Head of caudate nucleus (tissue), 42 donors: ENCODE data around the gene TMEM106A.
"Not testable (repeated sequence)": the region's sequence is repeated elsewhere in the genome, so short reads cannot be mapped to it uniquely, and the experiment has no call there.

ENCODE experiments used
- DNase-seq, 42 donors: peaks; one replicate each; pipeline versions ENCODE4 v3.0.0 to v3.0.0-alpha.2; 2020 to 2021; ENCODE audit warnings: mixed read lengths in 7 of 42
- intact Hi-C: fragments of 100-400 bp; cut with DNase I; formaldehyde crosslinking; loops from one replicate; pipeline ENCODE4 v1.15.0; 2022

The TMEM106A gene

DNA sequence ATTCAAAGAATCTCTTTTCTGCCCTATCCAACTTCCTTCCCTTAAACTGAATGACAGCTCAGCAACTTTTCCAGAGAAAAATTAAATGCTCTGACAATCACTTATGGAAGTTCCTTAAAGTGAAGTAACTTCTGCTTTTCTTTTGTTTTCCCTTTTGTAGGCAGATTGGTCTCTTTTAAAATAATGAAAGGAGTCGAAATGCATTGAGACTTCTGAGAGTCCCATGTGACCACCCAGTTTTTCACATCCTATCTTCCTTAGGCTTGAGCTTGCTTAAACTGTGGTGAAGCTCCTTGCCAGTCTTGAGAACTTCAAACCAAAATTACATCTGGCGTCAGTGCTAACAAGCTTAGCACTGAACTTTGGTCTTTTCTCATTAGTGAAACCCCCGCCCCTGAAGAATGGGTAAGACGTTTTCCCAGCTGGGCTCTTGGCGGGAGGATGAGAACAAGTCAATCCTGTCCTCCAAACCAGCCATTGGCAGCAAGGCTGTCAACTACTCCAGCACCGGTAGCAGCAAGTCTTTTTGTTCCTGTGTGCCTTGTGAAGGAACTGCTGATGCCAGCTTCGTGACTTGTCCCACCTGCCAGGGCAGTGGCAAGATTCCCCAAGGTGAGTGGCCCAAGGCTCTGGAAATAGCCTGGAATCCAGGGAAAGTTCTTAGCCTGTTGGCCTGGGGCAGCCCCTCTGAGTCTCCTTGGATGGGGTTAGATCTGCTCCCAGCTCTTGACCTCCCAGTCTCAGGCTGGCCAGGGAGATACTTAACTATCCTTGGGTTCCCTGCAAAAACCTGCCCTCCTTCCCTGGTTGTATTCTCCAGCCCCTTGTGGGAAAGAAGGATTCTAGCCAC, 1.2 kb downstream of the TMEM106A start:
- intact Hi-C loops, result no loop called here
- DNase-seq, result peak in 2 of 42 donors; percentile 21 to 39

- intact Hi-C loops, result no loop called here
- no peak for DNase-seq
Observed at GRCh38 chr17:43213545-43213944, 1.9 kb downstream of the TMEM106A start.

- DNase-seq, result peak in 1 of 42 donors; percentile 8
- intact Hi-C loops, result no loop called here
Observed at GRCh38 chr17:43215341-43215740, 3.7 kb downstream of the TMEM106A start.

DNA sequence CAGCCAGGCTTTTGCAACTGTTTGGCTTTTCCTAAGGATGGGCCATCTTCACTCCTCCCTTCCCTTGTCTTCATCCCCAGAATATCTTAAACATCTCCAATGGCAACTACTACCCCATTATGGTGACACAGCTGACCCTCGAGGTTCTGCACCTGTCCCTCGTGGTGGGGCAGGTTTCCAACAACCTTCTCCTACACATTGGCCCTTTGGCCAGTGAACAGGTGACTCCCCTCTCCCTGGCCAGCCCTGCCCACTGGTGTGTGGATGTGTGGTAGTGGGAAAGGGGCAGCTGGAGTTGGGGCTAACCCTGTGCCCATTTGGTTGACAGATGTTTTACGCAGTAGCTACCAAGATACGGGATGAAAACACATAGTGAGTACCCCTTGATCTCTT, 4.7 kb downstream of the TMEM106A start:
- intact Hi-C loops, result no loop called here
- DNase-seq, result peak in 3 of 42 donors; percentile 11 to 31 (median 29)

DNA sequence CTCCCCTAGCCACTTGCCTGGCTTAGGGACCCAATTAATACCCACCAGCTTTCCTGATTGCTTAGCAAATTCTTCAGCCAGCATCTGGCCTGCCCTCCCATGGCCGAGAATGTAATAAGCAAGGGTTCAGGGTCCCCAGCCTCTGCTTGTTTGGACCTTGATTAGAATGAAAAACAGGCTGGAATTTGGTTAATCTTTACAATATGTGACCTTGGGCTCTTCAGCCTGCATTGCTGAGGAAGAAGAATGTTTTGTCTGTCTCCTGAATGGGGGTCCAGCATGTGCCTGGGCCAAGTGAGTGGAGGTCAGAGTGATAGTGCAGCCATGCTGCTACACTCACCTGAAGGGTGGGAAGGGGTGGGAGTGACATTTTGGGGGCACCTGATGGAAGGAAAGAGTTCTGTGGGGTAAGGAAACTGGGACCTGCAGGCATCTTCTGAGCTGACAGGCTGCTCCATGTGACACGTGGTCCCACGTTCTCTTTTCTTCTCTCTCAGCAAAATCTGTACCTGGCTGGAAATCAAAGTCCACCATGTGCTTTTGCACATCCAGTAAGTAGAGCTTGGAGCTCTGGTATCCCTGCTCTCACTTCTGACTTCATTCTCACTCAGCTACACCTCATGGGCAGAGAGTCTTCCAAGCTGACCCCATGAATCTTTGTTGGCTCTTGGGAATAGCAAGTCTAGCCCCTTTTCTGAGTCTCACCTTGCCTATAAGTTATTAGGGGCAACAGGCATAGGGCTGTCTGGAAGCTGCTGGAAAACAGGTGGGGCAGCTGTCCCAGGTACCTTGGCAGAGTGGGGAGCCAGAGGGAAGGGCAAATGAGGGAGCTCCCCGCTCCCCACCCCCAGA, 5.3 kb downstream of the TMEM106A start:
- peak in 3 of 42 donors; percentile 7 to 22 (median 13) for DNase-seq

DNA sequence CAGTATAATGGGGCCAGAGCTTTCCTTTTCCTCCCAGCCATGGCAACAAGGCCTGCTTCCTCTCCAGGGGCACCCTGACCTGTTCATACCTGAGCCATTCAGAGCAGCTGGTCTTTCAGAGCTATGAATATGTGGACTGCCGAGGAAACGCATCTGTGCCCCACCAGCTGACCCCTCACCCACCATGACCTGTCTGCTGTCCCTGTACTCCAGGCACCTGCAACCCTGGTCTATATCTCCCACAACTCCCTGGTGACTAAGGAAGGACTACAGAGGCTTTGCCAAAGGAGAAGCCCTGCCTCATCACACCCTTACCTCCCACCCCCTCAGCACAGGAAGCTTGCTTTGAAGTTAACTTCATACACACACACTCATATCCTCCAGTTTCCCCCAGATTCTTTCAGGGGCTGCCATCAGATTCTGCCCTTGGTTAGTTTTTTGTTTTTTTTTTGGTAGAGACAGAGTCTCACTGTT, 6.0 kb downstream of the TMEM106A start:
- peak in 3 of 42 donors; percentile 10 to 28 (median 21) for DNase-seq
- intact Hi-C loops, result no loop called here

More for the DNA sequence above, 5.3 kb downstream of the TMEM106A start:
- intact Hi-C loops, result no loop called here

- peak in 3 of 42 donors; percentile 2 to 28 (median 15) for DNase-seq
- intact Hi-C loops, result no loop called here
Observed at GRCh38 chr17:43219001-43219400, 7.3 kb downstream of the TMEM106A start.

- intact Hi-C loops, result no loop called here
- DNase-seq, result peak in 5 of 42 donors; percentile 4 to 37 (median 17)
Observed at GRCh38 chr17:43219746-43220380, 8.2 kb downstream of the TMEM106A start.

DNA sequence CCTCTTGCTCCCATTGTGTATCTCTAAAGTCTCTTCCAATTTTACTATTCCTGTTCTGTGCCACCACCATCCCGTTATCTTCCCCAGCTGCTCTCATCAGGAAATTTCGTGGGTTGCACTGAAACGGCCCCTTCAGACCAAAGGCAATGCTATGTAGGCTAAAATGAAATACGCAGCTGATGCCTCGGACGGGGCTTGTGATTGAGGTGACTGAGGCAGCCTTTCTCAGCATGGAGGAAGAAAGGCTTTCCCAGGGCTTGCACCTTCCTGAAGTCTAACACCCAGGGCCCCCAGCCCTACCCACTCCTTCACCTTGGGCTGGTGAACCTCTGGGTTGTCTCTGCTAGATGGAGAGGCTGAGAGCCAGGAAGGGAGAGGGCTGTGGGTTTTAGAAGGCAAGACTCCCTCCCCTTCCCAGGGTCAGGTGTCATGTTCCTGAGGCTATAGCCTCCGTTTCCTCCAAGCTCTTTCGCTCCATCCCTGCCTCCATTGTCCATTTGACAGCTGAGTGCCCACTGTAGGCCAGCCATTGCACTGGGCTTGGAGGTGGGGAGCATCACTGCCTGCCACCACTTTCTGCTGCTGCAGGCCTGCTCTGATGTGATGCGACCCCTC, 8.9 kb downstream of the TMEM106A start:
- DNase-seq, result peak in 4 of 42 donors; percentile 3 to 30 (median 16)
- intact Hi-C loops, result no loop called here

DNA sequence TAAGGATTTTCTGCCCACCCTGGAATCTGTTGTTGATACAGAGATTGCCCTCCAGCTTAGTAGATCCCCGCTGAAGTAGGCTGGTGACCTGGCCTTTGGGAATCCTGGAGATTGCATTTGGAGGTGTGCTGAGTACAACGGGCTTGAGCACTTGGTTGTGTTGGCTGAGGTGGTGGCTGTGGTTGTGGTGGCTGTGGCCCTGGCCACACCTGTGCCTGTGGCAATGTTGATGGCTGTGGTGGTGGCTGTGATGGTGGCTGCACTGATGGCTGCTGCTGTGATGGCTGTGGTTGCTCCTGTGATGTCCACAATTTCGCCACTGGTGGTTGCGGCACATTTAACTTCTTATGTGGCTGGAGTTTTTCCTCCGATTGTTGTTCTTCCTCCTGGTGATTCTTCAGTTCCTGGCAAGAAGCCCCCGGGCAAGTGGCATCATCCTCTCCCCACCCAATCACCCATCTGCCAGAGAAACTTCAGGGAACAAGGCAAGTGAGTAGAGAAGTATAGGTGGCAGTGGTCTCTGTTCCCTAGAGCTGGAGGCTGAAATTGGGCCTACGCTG, 12.6 kb downstream of the TMEM106A start:
- intact Hi-C loops, result no loop called here
- DNase-seq, result peak in 5 of 42 donors; percentile 4 to 27 (median 17)

DNA sequence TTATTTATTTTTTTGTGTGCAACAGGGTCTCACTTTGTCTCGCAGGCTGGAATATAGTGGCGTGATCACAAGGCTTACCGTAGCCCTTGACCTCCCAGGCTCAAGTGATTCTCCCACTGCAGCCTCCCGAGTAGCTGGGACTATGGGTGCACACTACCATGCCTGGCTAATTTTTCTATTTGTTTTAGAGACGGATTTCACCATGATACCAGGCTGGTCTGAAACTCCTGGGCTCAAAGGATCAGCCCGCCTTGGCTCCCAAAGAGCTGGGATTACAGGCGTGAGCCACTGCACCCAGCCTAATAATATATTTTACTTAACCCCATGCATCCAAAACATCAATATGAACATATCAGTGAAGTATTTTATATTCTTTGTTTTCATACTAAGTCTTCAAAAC, 14.7 kb downstream of the TMEM106A start:
- DNase-seq, result peak in 3 of 42 donors; percentile 7 to 14 (median 13)
- intact Hi-C loops, result no loop called here

DNA sequence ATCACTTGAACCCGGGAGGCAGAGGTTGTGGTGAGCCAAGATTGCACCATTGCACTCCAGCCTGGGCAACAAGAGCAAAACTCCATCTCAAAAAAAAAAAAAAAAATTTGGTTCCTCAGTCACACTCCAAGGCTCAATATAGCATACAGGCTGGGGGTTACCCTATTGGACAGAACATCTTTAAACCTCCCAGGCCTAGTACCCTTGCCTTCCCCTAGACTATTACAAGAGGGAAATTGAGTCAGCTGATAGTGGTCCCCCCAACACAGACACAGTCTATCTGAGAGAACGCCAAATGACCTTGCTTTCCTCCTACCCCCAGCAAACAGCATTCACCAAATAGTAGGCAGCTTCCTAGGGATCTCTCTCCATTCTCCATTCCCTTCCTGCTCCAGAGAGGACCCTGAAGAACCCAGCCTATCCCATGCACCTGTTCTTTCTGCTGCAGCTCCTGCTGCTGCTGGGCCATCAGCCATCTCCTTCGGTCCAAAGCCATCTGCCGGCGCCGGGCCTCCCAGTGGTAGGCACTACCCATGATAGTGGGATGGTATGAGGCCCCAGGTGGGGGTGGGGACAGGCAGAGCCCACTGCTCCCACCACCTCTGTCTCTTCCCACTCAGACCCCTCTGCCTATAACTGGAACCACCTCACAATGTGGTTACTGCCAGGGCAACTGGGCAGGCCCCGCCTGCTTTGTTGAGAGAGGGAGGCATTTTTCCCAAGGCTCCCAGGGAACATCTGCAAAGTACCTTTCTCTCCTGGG, 16.5 kb downstream of the TMEM106A start, which contains the start of gene CCDC200:
Gene CCDC200, minus strand, starts transcription at position 604 of the 763 bp plus-strand sequence. Its CDS starts 69 bp downstream, at position 535.
- DNase-seq, intact Hi-C loops: not testable (repeated sequence)

- intact Hi-C loops, result not testable (repeated sequence)
- peak in 6 of 42 donors; percentile 4 to 35 (median 18) for DNase-seq
Observed at GRCh38 chr17:43231205-43232020, 19.7 kb downstream of the TMEM106A start.

GRCh38 chr17:43232021-43232699, 20.5 kb downstream of the TMEM106A start:
- intact Hi-C loops, result not testable (repeated sequence)
- DNase-seq, result peak in 33 of 42 donors; percentile 15 to 80 (median 54)

GRCh38 chr17:43233263-43233662, 21.6 kb downstream of the TMEM106A start:
- DNase-seq, intact Hi-C loops: not testable (repeated sequence)

- DNase-seq, intact Hi-C loops: not testable (repeated sequence)
Observed at GRCh38 chr17:43233877-43234276, 22.2 kb downstream of the TMEM106A start, which contains the start of gene RNU2-1. TSS of gene RNU2-1 (minus strand) at chr17:43233977.
